K562 (cell line): ENCODE results near the gene MAST1. TPM values are rescaled to one million over a fixed set of nuclear protein-coding genes. Genes with fewer than 3 reads are reported as not detected.

Experiments used
- ATAC-seq: fragments of 200-7000 bp; cut with Tn5 transposase; 3 replicates; pipeline ENCODE4 v1.9.1; 2020; ENCODE audit warnings: moderate library complexity
- BruUV-seq: library from RNA; stranded (reverse); fragments of 400-500 nt; replicated peaks from 2 replicates; lab custom pipeline; 2021; lab: Mats Ljungman, UMichigan
- CTCF ChIA-PET: fragments of 300-600 bp; formaldehyde crosslinking; extraction: SDS; loops from one replicate; lab custom pipeline; 2021; ENCODE audit warnings: low intra/inter-chr PET ratio; lab: Yijun Ruan, JAX
- POLR2A ChIA-PET: fragments of 300-600, 350-650 bp; sonication (Branson Sonifier 250); formaldehyde crosslinking; extraction: SDS; loops from one replicate; lab custom pipeline; 2021; ENCODE audit warnings: antibody characterized with exemption, inconsistent platforms; lab: Yijun Ruan, JAX
- DNase-seq, 4 experiments: peaks; one replicate each; pipeline versions ENCODE4 v3.0.0 to v3.0.0-alpha.2; 2011 to 2018; ENCODE audit warnings: low spot score in 3 of 4, mixed read lengths in 3 of 4; ENCODE audit errors: extremely low read depth in 1 of 4
- FAIRE-seq: peaks from 2 replicates; lab custom pipeline; 2011; peaks lifted over from hg19 to GRCh38; lab: Jason Lieb, UNC
- H2AFZ ChIP-seq: 2 replicates; pipeline ENCODE4 v1.6.0; 2011; ENCODE audit warnings: low read depth, low read length, control low read depth, inconsistent platforms
- H3K27ac ChIP-seq: fragments of 200-600 bp; 3 replicates; pipeline ENCODE4 v1.8.0; 2011; ENCODE audit warnings: low read depth, mild to moderate bottlenecking, control low read depth, inconsistent platforms, low read length, moderate library complexity, mixed read lengths; ENCODE audit errors: extremely low read depth
- H3K27me3 ChIP-seq, 2 experiments: fragments of 300-600 bp in 1 of 2; 2 replicates in 1 of 2; 3 replicates in 1 of 2; pipeline versions ENCODE4 v1.6.0 to v1.8.0; 2011; ENCODE audit warnings: inconsistent platforms in 2 of 2, low read length in 2 of 2, mild to moderate bottlenecking in 1 of 2, mixed read lengths in 1 of 2, moderate library complexity in 1 of 2; ENCODE audit not compliant: control insufficient read depth in 2 of 2, insufficient read depth in 2 of 2
- H3K36me3 ChIP-seq: fragments of 300-600 bp; 3 replicates; pipeline ENCODE4 v1.8.0; 2011; ENCODE audit warnings: mild to moderate bottlenecking, low read length, inconsistent platforms; ENCODE audit not compliant: control insufficient read depth, insufficient read depth
- H3K4me1 ChIP-seq, 2 experiments: fragments of 200-600 bp in 1 of 2; replicated peaks in 1 of 2; 2 replicates in 1 of 2; 3 replicates in 1 of 2; pipeline versions ENCODE4 v1.5.1 to v1.8.0; 2011; ENCODE audit warnings: inconsistent platforms in 2 of 2, low read length in 2 of 2, mild to moderate bottlenecking in 1 of 2, mixed read lengths in 1 of 2, moderate library complexity in 1 of 2; ENCODE audit not compliant: control insufficient read depth in 2 of 2, insufficient read depth in 2 of 2
- H3K4me2 ChIP-seq: 2 replicates; pipeline ENCODE4 v1.6.1; 2011; ENCODE audit warnings: low read length, control low read depth, inconsistent platforms, mixed read lengths; ENCODE audit not compliant: insufficient read depth
- H3K4me3 ChIP-seq: fragments of 200-600 bp; sonication (generic), shearing (Covaris generic); 2 replicates; pipeline ENCODE4 v1.5.1; 2016; ENCODE audit warnings: control low read depth, inconsistent platforms
- H3K79me2 ChIP-seq: fragments of 200-600 bp; 3 replicates; pipeline ENCODE4 v1.8.0; 2011; ENCODE audit warnings: low read length, inconsistent platforms; ENCODE audit not compliant: control insufficient read depth, insufficient read depth
- H3K9ac ChIP-seq, 2 experiments: 2 replicates each; pipeline versions ENCODE4 v1.6.0 to v1.6.1; 2011; ENCODE audit warnings: low read depth in 2 of 2, low read length in 2 of 2, control low read depth in 1 of 2, inconsistent platforms in 1 of 2, mild to moderate bottlenecking in 1 of 2, mixed read lengths in 1 of 2; ENCODE audit not compliant: insufficient read depth in 1 of 2
- H3K9me1 ChIP-seq: one replicate; pipeline ENCODE4 v1.6.0; 2011; ENCODE audit warnings: inconsistent platforms, mild to moderate bottlenecking, low read length, moderate library complexity; ENCODE audit not compliant: control insufficient read depth, insufficient read depth
- H3K9me3 ChIP-seq: replicated peaks from 2 replicates; pipeline ENCODE4 v1.5.1; 2011; ENCODE audit warnings: low read depth, low read length, inconsistent platforms; ENCODE audit not compliant: control insufficient read depth, insufficient read depth
- H4K20me1 ChIP-seq: replicated peaks from 2 replicates; pipeline ENCODE4 v1.6.1; 2011; ENCODE audit warnings: low read length, inconsistent platforms, mixed read lengths; ENCODE audit not compliant: control insufficient read depth, insufficient read depth
- ATF1 ChIP-seq, 2 experiments: fragments of 450-650 bp in 1 of 2; IDR thresholded peaks; 2 replicates each; pipeline ENCODE4 v1.6.1; 2016; ENCODE audit warnings: missing compliant biosample characterization in 1 of 2, missing genetic modification characterization in 1 of 2
- ATF7 ChIP-seq: fragments of 450-650 bp; IDR thresholded peaks from 2 replicates; pipeline ENCODE4 v1.7.1; 2014; ENCODE audit warnings: mild to moderate bottlenecking, moderate library complexity
- CBX3 ChIP-seq, 2 experiments: IDR thresholded peaks; 1 replicate in 1 of 2; 2 replicates in 1 of 2; pipeline ENCODE4 v1.6.1; 2012; ENCODE audit warnings: inconsistent platforms in 2 of 2, low read length in 2 of 2, borderline replicate concordance in 1 of 2, control low read depth in 1 of 2
- KLF10 ChIP-seq: fragments of 250-450 bp; sonication (Bioruptor Pico); IDR thresholded peaks from 2 replicates; pipeline ENCODE4 v1.6.1; 2021; ENCODE audit warnings: matching md5 sums
- LCOR ChIP-seq: sonication (generic); formaldehyde crosslinking; IDR thresholded peaks from 2 replicates; pipeline ENCODE4 v1.8.0; 2022; ENCODE audit warnings: mild to moderate bottlenecking, missing genetic modification reagents
- MEF2D ChIP-seq: conservative IDR thresholded peaks from 2 replicates; pipeline ENCODE4 v1.6.1; 2016; ENCODE audit warnings: low read depth, missing genetic modification characterization, missing compliant biosample characterization
- PCBP2 ChIP-seq: fragments of 200-400 bp; formaldehyde crosslinking; IDR thresholded peaks from 2 replicates; pipeline ENCODE4 v1.6.1; 2018; ENCODE audit warnings: low read length, low read depth, mild to moderate bottlenecking, moderate library complexity; ENCODE audit not compliant: poor library complexity, severe bottlenecking
- SP1 ChIP-seq: sonication (generic); formaldehyde crosslinking; IDR thresholded peaks from 2 replicates; pipeline ENCODE4 v1.8.1; 2022; ENCODE audit warnings: mild to moderate bottlenecking, missing genetic modification reagents
- TRIM24 ChIP-seq, 2 experiments: fragments of 450-650 bp; IDR thresholded peaks; 2 replicates each; pipeline ENCODE4 v1.6.1; 2016
- ZNF76 ChIP-seq: fragments of 250-450 bp; sonication (Bioruptor Pico); IDR thresholded peaks from 2 replicates; pipeline ENCODE4 v1.4.0; 2020; ENCODE audit warnings: mild to moderate bottlenecking, moderate library complexity, borderline replicate concordance
- ZNF778 ChIP-seq: fragments of 450-650 bp; formaldehyde crosslinking; IDR thresholded peaks from 2 replicates; pipeline ENCODE4 v1.4.0; 2020; ENCODE audit warnings: mild to moderate bottlenecking, moderate library complexity
- WGBS: fragments of 100-300 bp; shearing (Covaris generic); methylation state at CpG from one replicate; pipeline ENCODE4 v1.1.6; 2016; ENCODE audit warnings: low coverage, mixed read lengths; ENCODE audit not compliant: insufficient coverage; ENCODE audit errors: missing lambda C conversion rate; 5-methylcytosine and 5-hydroxymethylcytosine counted together
- in situ Hi-C: fragments of 300-500 bp; cut with MboI; formaldehyde crosslinking; loops from 4 replicates; pipeline ENCODE4 v1.15.0; 2018; ENCODE audit warnings: inconsistent platforms, mixed read lengths
- intact Hi-C: fragments of 100-400 bp; cut with micrococcal nuclease; formaldehyde crosslinking; loops from 2 replicates; pipeline ENCODE4 v1.14.2; 2022
- polyA plus RNA-seq, 8 experiments: library from polyadenylated mRNA; depleted of rRNA in 4 of 8; stranded (reverse) in 5 of 8; unstranded in 3 of 8; fragments of >200 nt; fragmentation: Nextera tagmentation in 2 of 8; fragmentation: Illumina TruSeq in 1 of 8; extraction: Ambion mirVana in 2 of 8; extraction: Trizol in 1 of 8; gene quantifications; 2 replicates each; pipeline versions ENCODE4 v1.2.1 to v1.2.3, GENCODE V29; 2011 to 2014; ENCODE audit warnings: inconsistent platforms in 1 of 8, missing spikeins in 1 of 8
- total RNA-seq, 7 experiments: library from RNA; depleted of rRNA in 6 of 7; stranded (reverse); fragments of >200 nt in 6 of 7; fragmentation: Illumina TruSeq in 2 of 7; extraction: Trizol in 2 of 7; gene quantifications; 2 replicates each; pipeline versions ENCODE4 v1.2.1 to v1.2.3, GENCODE V29; 2011 to 2021; ENCODE audit warnings: low replicate concordance in 1 of 7
- TF ChIP-seq, protein P1 (sequence below): fragments of 450-650 bp; IDR thresholded peaks from 2 replicates; pipeline ENCODE4 v1.6.1; 2017; ENCODE audit warnings: antibody characterized with exemption, mild to moderate bottlenecking
- TF ChIP-seq, protein P2 (sequence below): fragments of 250-450 bp; sonication (Bioruptor Pico); IDR thresholded peaks from 2 replicates; pipeline ENCODE4 v1.4.0; 2020
- TF ChIP-seq, protein P3 (sequence below), 3 experiments: fragments of 200-800 bp in 1 of 3; sonication (Bioruptor generic) in 1 of 3; sonication (generic) in 1 of 3; formaldehyde crosslinking in 1 of 3; IDR thresholded peaks; 2 replicates each; pipeline versions ENCODE4 v1.6.1 to v1.8.0; 2016 to 2022; ENCODE audit warnings: mild to moderate bottlenecking in 2 of 3, missing compliant biosample characterization in 2 of 3, missing genetic modification characterization in 2 of 3, missing genetic modification reagents in 1 of 3

The MAST1 gene
- total and polyA plus RNA-seq, 9 of the 15 experiments (the other 6 are each of a cell fraction or from before 2014, with no cell fraction given), result 0.48 to 10.3 (median 3.9) TPM

DNA sequence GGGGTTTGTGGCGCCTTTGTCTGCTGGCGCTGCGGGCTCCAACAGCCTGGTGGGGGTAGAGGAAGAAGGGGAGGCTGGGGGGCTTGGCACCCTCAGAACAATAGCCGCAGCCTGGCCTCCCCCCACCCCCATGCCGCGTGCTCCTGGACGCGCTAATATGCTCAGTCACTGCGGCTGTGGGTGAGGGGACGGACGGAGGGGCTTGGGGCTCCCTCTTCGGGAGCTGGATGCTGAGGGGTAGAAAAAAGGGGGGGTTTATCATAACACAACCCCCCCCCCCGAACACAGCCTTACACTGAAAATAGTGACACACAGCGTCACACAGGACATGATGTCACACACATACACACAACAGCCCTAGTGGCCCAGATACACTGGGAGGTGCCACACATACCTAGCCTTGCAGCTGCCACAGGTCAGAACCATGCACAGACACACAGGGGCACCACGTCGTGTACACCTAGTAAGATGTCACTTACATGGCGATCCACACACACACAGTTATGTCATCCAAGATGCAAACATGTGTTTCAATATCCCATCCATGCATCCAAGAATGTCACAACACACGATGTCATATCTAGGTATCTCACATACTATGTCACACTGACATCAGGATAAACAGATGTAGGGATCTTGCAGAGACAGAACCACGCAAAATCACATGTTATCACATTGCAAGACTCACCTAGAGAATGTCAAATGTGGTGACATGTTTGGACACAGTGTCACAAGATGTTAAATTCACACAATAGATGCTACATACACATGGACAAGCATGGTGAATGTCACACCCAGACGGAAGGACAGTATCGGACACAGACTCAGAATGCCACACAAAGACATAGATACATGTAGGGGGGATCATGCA lies 806 bp downstream of the MAST1 start:
- FAIRE-seq (peak; percentile 71), ATAC-seq (no peak), DNase-seq (no peak)
- peaks cover 12% of the 10 kb centered on the region; the same call in 1 of the 2 replicates for H4K20me1 ChIP-seq
- WGBS, result 28% methylated on average over 17 of the region's 21 CpGs
- H2AFZ ChIP-seq, result peak overlapping the region; percentile 87
- H3K4me2 ChIP-seq, result peak overlapping the region; percentile 80
- BruUV-seq, result TSS peak; percentile 40
- POLR2A ChIA-PET, result interaction anchor here (0.5 kb wide), 1 partner anchor 11 kb away, joined by 3 read pairs; no protein-coding TSS in a partner anchor
- intact Hi-C loops (loop anchor here (5.0 kb wide), 1 partner anchor 48 kb away; the partner anchor contains the start of gene KLF1), in situ Hi-C loops (no loop called here)
- H3K27ac ChIP-seq, result peak overlapping the region; percentile 62; the same call in 1 of the 3 replicates
- H3K4me1 ChIP-seq, result peaks cover 44 to 65% of the 10 kb centered on the region in 2 experiments
- H3K9me3 ChIP-seq, result no peaks in the 10 kb centered on the region
- H3K9me1 ChIP-seq, result no peaks in the 10 kb centered on the region
- peaks cover 16% of the 10 kb centered on the region; the same call in 2 of the 3 replicates for H3K36me3 ChIP-seq
- H3K27me3 ChIP-seq, result no peaks in the 10 kb centered on the region; a peak in 1 of 5 replicates
- CTCF ChIA-PET, result interaction anchor here (0.6 to 0.7 kb wide), 2 partner anchors 64 to 101 kb away, joined by 3 read pairs; no protein-coding TSS in a partner anchor
- peaks cover 20% of the 10 kb centered on the region for H3K79me2 ChIP-seq
- peak overlapping the region; percentile 74 for H3K4me3 ChIP-seq
- H3K9ac ChIP-seq, result peak overlapping the region; percentile 54 to 90
- TF ChIP-seq, protein P1, sequence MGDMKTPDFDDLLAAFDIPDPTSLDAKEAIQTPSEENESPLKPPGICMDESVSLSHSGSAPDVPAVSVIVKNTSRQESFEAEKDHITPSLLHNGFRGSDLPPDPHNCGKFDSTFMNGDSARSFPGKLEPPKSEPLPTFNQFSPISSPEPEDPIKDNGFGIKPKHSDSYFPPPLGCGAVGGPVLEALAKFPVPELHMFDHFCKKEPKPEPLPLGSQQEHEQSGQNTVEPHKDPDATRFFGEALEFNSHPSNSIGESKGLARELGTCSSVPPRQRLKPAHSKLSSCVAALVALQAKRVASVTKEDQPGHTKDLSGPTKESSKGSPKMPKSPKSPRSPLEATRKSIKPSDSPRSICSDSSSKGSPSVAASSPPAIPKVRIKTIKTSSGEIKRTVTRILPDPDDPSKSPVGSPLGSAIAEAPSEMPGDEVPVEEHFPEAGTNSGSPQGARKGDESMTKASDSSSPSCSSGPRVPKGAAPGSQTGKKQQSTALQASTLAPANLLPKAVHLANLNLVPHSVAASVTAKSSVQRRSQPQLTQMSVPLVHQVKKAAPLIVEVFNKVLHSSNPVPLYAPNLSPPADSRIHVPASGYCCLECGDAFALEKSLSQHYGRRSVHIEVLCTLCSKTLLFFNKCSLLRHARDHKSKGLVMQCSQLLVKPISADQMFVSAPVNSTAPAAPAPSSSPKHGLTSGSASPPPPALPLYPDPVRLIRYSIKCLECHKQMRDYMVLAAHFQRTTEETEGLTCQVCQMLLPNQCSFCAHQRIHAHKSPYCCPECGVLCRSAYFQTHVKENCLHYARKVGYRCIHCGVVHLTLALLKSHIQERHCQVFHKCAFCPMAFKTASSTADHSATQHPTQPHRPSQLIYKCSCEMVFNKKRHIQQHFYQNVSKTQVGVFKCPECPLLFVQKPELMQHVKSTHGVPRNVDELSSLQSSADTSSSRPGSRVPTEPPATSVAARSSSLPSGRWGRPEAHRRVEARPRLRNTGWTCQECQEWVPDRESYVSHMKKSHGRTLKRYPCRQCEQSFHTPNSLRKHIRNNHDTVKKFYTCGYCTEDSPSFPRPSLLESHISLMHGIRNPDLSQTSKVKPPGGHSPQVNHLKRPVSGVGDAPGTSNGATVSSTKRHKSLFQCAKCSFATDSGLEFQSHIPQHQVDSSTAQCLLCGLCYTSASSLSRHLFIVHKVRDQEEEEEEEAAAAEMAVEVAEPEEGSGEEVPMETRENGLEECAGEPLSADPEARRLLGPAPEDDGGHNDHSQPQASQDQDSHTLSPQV, result no peak
- no peak for TF ChIP-seq TRIM24 (IDR thresholded peaks at IDR 0.05)
- 0 out of 2 replicates have a peak, but pooled peaks have one; percentile 9 for TF ChIP-seq ATF7
- no peak for TF ChIP-seq ZNF76 (CRISPR knock-in tag)
- TF ChIP-seq, protein P2, sequence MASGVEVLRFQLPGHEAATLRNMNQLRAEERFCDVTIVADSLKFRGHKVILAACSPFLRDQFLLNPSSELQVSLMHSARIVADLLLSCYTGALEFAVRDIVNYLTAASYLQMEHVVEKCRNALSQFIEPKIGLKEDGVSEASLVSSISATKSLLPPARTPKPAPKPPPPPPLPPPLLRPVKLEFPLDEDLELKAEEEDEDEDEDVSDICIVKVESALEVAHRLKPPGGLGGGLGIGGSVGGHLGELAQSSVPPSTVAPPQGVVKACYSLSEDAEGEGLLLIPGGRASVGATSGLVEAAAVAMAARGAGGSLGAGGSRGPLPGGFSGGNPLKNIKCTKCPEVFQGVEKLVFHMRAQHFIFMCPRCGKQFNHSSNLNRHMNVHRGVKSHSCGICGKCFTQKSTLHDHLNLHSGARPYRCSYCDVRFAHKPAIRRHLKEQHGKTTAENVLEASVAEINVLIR (CRISPR knock-in tag), result 0 out of 2 replicates have a peak, but pooled peaks have one; percentile 30
- TF ChIP-seq, protein P3, sequence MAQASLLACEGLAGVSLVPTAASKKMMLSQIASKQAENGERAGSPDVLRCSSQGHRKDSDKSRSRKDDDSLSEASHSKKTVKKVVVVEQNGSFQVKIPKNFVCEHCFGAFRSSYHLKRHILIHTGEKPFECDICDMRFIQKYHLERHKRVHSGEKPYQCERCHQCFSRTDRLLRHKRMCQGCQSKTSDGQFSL (CRISPR knock-in tag; IDR thresholded peaks at IDR 0.05), result peak; percentile 85
- TF ChIP-seq, protein P3 (tag; IDR thresholded peaks at IDR 0.05), result no peak
- TF ChIP-seq CBX3 (IDR thresholded peaks at IDR 0.05; ENCODE audit: borderline replicate concordance in 1 of 2, low read length in 2 of 2), result no peak; a peak in 1 of 3 replicates
- TF ChIP-seq ATF1 (CRISPR knock-in tag; IDR thresholded peaks at IDR 0.05), result no peak
- peak; percentile 58 for TF ChIP-seq ATF1 (tag; IDR thresholded peaks at IDR 0.05)
- no peak for TF ChIP-seq LCOR (CRISPR knock-in tag)
- TF ChIP-seq KLF10 (CRISPR knock-in tag), result no peak
- TF ChIP-seq ZNF778 (CRISPR knock-in tag), result no peak
- no peak for TF ChIP-seq SP1
- TF ChIP-seq MEF2D, result no peak
- no peak for TF ChIP-seq PCBP2
